GM12801 (cell line): ENCODE data around the gene PRDM12.

Source experiments
- TF ChIP-seq, protein P1 (sequence below): IDR thresholded peaks from one replicate; pipeline ENCODE4 v1.5.1; 2011; ENCODE audit warnings: control low read depth; ENCODE audit not compliant: insufficient read length; ENCODE audit errors: extremely low read depth

Gene PRDM12

DNA sequence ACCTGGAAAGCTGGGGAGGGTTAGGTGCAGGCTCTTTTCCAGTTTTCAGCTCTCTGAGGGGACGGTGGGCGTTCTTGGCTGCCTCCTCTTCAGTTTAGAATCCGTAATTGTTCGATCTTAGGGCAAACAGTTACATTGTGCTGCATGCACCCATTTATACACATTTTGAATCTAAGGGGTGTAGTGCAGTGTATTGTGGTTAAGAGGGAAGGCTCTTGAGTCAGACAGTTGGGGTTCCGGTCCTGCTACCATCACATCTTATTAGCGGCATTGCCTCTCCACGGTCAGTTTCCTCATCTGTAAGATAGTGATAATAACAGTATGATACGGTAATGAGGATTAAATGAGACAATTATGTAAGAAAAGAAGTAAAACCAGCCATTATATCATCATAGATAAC lies 29.8 kb downstream of the PRDM12 start:
- TF ChIP-seq, protein P1, sequence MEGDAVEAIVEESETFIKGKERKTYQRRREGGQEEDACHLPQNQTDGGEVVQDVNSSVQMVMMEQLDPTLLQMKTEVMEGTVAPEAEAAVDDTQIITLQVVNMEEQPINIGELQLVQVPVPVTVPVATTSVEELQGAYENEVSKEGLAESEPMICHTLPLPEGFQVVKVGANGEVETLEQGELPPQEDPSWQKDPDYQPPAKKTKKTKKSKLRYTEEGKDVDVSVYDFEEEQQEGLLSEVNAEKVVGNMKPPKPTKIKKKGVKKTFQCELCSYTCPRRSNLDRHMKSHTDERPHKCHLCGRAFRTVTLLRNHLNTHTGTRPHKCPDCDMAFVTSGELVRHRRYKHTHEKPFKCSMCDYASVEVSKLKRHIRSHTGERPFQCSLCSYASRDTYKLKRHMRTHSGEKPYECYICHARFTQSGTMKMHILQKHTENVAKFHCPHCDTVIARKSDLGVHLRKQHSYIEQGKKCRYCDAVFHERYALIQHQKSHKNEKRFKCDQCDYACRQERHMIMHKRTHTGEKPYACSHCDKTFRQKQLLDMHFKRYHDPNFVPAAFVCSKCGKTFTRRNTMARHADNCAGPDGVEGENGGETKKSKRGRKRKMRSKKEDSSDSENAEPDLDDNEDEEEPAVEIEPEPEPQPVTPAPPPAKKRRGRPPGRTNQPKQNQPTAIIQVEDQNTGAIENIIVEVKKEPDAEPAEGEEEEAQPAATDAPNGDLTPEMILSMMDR: no peak

DNA sequence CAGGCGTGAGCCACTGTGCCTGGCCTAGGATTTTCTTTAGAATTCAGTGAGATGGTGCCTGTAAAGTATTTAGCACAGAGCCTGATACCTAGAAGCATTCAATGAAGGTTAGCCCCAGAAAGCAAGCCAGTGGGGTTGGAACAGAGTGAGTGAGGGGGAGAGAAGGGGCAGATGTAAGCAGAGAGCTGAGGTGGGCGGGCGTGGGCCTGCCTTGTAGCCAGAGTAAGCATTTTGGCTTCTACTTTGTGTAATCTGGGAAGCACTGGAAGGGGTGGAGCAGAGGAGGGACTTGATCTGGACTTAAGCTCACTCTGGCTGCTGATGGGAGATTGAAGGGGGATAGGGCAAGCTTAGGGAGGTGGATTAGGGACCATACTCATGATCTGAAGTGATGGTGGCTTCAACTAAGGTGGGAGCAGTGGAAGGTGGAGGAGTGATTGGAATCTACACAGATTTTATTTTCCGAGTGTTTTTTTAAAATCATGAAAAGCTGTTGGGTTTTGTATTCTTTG lies 31.8 kb downstream of the PRDM12 start:
- TF ChIP-seq, protein P1: no peak

GRCh38 chr9:130696996-130697395 lies 32.6 kb downstream of the PRDM12 start:
- TF ChIP-seq, protein P1: no peak

DNA sequence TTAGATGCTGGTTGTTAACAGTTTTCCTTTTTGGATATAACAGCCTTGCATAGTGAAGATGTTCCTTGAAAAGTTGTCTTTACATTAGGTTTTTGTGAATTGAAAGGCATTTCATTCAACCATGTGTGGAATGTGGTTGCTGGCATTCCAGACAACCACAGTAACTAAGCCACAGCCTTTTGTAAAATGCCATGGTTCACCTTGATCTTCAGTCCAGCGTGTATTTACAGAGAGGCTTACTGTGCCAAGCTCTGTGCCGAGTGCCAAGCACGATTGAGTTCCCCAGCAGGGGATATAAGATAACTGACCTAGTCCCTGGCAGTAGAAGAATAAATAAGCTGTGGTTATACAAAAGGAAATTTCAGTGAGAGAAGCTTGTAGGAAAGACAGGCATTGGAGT lies 34.1 kb downstream of the PRDM12 start:
- TF ChIP-seq, protein P1: no peak

- TF ChIP-seq, protein P1: no peak
Observed at GRCh38 chr9:130699047-130699446, 34.7 kb downstream of the PRDM12 start.

DNA sequence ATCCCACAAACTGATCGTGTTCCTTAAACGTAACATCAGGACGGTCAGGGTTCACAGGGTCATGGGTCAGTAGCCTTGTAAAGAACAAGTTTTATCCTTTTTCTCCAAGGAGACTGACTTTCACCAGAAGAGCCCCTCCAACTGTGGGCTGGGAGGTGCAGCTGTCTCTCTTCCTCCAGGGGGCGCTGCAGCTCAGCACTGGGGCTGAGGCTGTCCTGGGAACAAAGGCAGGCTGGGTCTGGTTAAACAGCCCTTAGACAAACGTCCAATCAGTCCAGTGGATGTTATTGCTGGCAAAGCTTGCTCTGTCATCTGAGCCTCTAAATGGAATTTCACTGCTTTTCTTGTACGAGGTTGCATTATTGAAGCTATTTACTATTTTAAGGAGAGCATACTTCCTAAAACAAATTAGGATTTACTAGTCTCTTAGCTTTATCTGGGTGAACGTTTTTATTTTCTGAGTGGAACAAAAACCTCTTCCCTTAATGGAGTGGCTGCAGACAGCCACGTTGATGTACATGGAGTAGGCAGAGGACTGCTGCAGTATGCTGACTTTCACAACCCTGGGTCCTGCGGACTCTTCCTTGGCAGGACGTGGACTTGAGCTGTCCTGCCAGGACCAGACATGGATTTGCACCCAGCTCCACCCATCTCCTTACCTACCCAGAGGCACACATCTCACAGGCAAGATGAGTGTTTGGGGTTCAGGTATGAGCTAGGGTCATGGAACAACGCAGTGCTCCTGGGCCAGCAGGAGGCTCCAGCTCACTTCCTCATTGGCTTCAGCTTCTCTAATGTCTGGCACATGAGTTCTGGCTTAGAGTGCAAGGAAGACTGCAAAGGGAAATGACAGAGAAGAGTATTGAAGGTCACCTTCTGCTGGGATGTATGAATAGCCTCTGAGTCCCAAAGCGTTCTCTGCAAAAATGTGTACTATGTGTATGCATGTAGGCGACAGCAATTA lies 36.9 kb downstream of the PRDM12 start:
- TF ChIP-seq, protein P1: no peak

GRCh38 chr9:130703501-130703900 lies 39.1 kb downstream of the PRDM12 start:
- TF ChIP-seq, protein P1: no peak
